ENCODE measurements around the gene IL27RA.
"Not testable (repeated sequence)": the region's sequence is repeated elsewhere in the genome, so short reads cannot be mapped to it uniquely, and the experiment has no call there.

The IL27RA gene

GRCh38 chr19:14000691-14001375 is 30.7 kb upstream of the IL27RA start:
- DNase-seq = no peak

- DNase-seq = no peak
Observed at GRCh38 chr19:14002571-14003250, 28.9 kb upstream of the IL27RA start.

- DNase-seq = no peak
Observed at GRCh38 chr19:14003251-14004055, 28.1 kb upstream of the IL27RA start.

- DNase-seq = no peak
Observed at GRCh38 chr19:14004619-14005348, 26.8 kb upstream of the IL27RA start.

- peak; percentile 81 for DNase-seq
Observed at GRCh38 chr19:14005349-14006084, 26.0 kb upstream of the IL27RA start.

- DNase-seq = peak; percentile 100
Observed at GRCh38 chr19:14006085-14006765, 25.3 kb upstream of the IL27RA start, which contains the start of gene RFX1. Gene RFX1 (minus strand): TSS chr19:14006320. CDS start chr19:13993843, 12,477 bp downstream.

- no peak for DNase-seq
Observed at GRCh38 chr19:14006766-14007562, 24.6 kb upstream of the IL27RA start.

GRCh38 chr19:14012378-14012915 is 19.1 kb upstream of the IL27RA start:
- no peak for DNase-seq

- no peak for DNase-seq
Observed at GRCh38 chr19:14015524-14016035, 16.0 kb upstream of the IL27RA start.

GRCh38 chr19:14019100-14019499 is 12.5 kb upstream of the IL27RA start:
- DNase-seq = no peak

GRCh38 chr19:14019739-14020138 is 11.8 kb upstream of the IL27RA start:
- not testable (repeated sequence) for DNase-seq

GRCh38 chr19:14021474-14021873 is 10.1 kb upstream of the IL27RA start:
- no peak for DNase-seq

- peak; percentile 39 for DNase-seq
Observed at GRCh38 chr19:14022469-14022868, 9.1 kb upstream of the IL27RA start.

GRCh38 chr19:14023404-14024235 is 7.9 kb upstream of the IL27RA start:
- DNase-seq = peak; percentile 51

- not testable (repeated sequence) for DNase-seq
Observed at GRCh38 chr19:14026652-14027192, 4.8 kb upstream of the IL27RA start.

- no peak for DNase-seq
Observed at GRCh38 chr19:14027856-14028450, 3.6 kb upstream of the IL27RA start, which contains the start of gene RLN3. Gene RLN3 (plus strand): TSS chr19:14028148. CDS start chr19:14028205, 57 bp downstream.

GRCh38 chr19:14028901-14029300 is 2.7 kb upstream of the IL27RA start:
- no peak for DNase-seq

GRCh38 chr19:14030997-14031718 is 404 bp upstream of the IL27RA start:
- DNase-seq = no peak

All from fibroblast of upper back skin (primary cell).